ENCODE results near the gene ARL17A. TPM values are rescaled to one million over a fixed set of nuclear protein-coding genes. Genes with fewer than 3 reads are reported as not detected.

Gene ARL17A
- total RNA-seq = 3.6 and 4.3 TPM in 2 replicates

GRCh38 chr17:46579083-46580075, at the start of gene ARL17A:
Gene ARL17A, minus strand, starts transcription at chr17:46579691. Its CDS starts 3,369 bp downstream, at chr17:46576322.

GRCh38 chr17:46590157-46591146, 11.0 kb upstream of the ARL17A start, which contains the start of gene NSF:
Gene NSF, plus strand, starts transcription at chr17:46590669. Its CDS starts 107 bp downstream, at chr17:46590776.

GRCh38 chr17:46512168-46512567, 67.3 kb downstream of the ARL17A start, which contains the start of gene LRRC37A2:
Gene LRRC37A2, plus strand, starts transcription at chr17:46512468. Its CDS starts 245 bp downstream, at chr17:46512713.

Other genes with a start within 250 kb of the ARL17A start
- gene ARL17B, start 217.9 kb downstream of the ARL17A start, total RNA-seq = 3.9 and 9.3 TPM in 2 replicates
- 4.2 and 9.2 TPM in 2 replicates for gene LRRC37A2, start 67.2 kb downstream of the ARL17A start, total RNA-seq
- gene NSF, start 11.0 kb upstream of the ARL17A start, total RNA-seq = 78.7 and 87.7 TPM in 2 replicates
- 0.65 and 0.89 TPM in 2 replicates for gene WNT3, start 239.0 kb upstream of the ARL17A start, total RNA-seq